ENCODE data around the gene TPRG1.

DNA sequence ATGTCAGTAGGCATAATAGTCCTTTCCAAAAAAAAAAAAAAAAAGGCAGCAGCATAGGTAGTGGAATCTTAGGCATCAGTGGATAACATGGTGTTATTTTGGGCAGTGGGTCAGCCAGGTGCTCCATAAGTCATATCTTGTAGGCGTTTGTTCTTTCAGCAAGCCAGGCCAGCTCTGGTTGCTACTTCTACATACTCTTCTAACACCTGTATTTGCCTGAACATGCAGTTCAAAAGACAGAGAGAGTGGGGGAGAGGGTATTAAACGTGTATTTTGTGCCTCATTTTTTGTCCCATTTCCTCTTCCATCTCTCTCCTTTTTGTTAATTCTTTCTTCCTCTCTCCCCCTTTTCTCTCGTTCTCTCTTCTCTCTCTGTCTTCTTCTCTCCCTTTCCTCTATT lies 110.4 kb downstream of the TPRG1 start:
- no peak for TF ChIP-seq CTCF (IDR thresholded peaks at IDR 0.05)
- no peak for TF ChIP-seq EP300 (IDR thresholded peaks at IDR 0.05)
